Testis (tissue), 3 donors: ENCODE results near the gene FHIT. TPM values are rescaled to one million over a fixed set of nuclear protein-coding genes. Genes with fewer than 3 reads are reported as not detected.

Source experiments
- DNase-seq: peaks from one replicate; pipeline ENCODE4 v3.0.0-alpha.2; 2019
- H3K27ac ChIP-seq, 2 donors: fragments of 200-600 bp; sonication (generic); one replicate each; pipeline ENCODE4 v1.5.1; 2019
- H3K27me3 ChIP-seq: fragments of 200-600 bp; sonication (generic); one replicate; pipeline ENCODE4 v1.5.1; 2019
- H3K36me3 ChIP-seq: fragments of 200-600 bp; sonication (generic); one replicate; pipeline ENCODE4 v1.5.1; 2017; ENCODE audit warnings: low read depth; ENCODE audit errors: missing control alignments
- H3K4me1 ChIP-seq: fragments of 200-600 bp; sonication (generic); one replicate; pipeline ENCODE4 v1.5.1; 2019
- H3K4me3 ChIP-seq, 2 donors: fragments of 200-600 bp; sonication (generic); one replicate each; pipeline ENCODE4 v1.5.1; 2017 to 2019
- H3K9me3 ChIP-seq: fragments of 200-600 bp; sonication (generic); one replicate; pipeline ENCODE4 v1.5.1; 2017
- POLR2A ChIP-seq: fragments of 450-650 bp; IDR thresholded peaks from one replicate; pipeline ENCODE4 v1.6.1; 2017; ENCODE audit warnings: antibody characterized with exemption, mild to moderate bottlenecking, moderate library complexity
- WGBS, 2 donors: methylation state at CpG; one replicate each; pipeline ENCODE4 v1.1.5; 2018; 5-methylcytosine and 5-hydroxymethylcytosine counted together
- intact Hi-C: fragments of 100-400 bp; cut with DNase I; formaldehyde crosslinking; loops from one replicate; pipeline ENCODE4 v1.15.1; 2023; ENCODE audit warnings: low total_unique reads
- polyA plus RNA-seq: library from polyadenylated mRNA; stranded (reverse); fragments of 350-450 nt; fragmentation: Illumina TruSeq; extraction: RNeasy Lipid Tissue Mini Kit (QIAGEN cat#74804); gene quantifications from one replicate; pipeline ENCODE4 v1.2.3, GENCODE V29; 2014; ENCODE audit warnings: low read depth, low replicate concordance; ENCODE audit not compliant: insufficient read depth
- total RNA-seq, 2 donors: library from RNA; depleted of rRNA; stranded (reverse); fragments of >200 nt; gene quantifications; one replicate each; pipeline ENCODE4 v1.2.3, GENCODE V29; 2016
- TF ChIP-seq, protein P1 (sequence below), 3 experiments: fragments of 450-650 bp in 2 of 3; fragments of 200-600 bp in 1 of 3; sonication (generic) in 1 of 3; IDR thresholded peaks; one replicate each; pipeline ENCODE4 v1.5.1; 2016 to 2019; ENCODE audit warnings: antibody characterized with exemption in 3 of 3, mild to moderate bottlenecking in 2 of 3, moderate library complexity in 1 of 3

FHIT gene
- total and polyA plus RNA-seq, 3 donors from 2014 or later: 10.1 to 29.6 (median 15.5) TPM

DNA sequence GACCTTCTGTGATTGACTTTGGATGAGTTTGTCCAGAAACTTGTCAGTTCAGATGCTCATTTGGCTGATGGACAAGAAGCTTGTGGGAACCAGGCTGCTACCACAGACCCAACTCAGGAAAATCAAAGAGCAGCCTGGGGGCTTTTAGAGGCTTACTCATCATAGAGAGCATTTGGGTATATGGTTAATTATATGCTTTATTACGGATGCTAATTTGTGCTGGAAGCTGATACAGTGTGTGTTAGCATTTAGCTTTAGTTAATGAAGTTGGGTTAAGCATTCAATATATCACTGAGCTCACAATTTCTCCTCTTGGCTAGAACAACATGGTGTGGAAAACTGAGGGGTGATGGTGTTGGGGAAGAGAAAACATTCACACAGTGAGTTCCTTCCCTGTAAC lies 1537.2 kb downstream of the FHIT start:
- no peak overlapping the region for H3K27ac ChIP-seq
- no peaks in the 10 kb centered on the region for H3K27me3 ChIP-seq
- no peaks in the 10 kb centered on the region for H3K9me3 ChIP-seq
- TF ChIP-seq POLR2A: no peak
- H3K36me3 ChIP-seq: no peaks in the 10 kb centered on the region
- no peak overlapping the region for H3K4me3 ChIP-seq
- no peak for DNase-seq
- no peaks in the 10 kb centered on the region for H3K4me1 ChIP-seq
- WGBS, 2 donors: 77 to 78% methylated on average over 1 of the region's 1 CpG
- intact Hi-C loops: no loop called here

DNA sequence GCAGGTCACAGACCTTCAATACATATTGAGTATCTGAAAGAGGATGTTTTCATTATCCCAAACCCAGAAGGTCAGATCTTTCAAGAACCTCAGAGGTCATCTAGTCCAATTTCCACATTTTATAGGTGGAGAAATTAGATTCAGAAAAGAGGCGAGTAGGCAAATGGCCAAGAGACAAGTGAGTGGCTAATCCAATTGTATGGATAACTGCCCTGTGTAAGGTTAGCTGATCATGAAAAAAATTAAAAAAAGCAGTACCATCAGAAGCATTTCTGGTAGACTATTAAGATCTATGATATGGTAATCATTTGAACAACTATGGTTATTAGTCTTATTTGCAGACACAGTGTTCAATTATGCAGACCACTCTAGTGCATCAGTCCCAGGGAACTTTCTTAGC lies 1540.7 kb downstream of the FHIT start:
- H3K36me3 ChIP-seq: no peaks in the 10 kb centered on the region
- no peak overlapping the region for H3K27ac ChIP-seq
- intact Hi-C loops: no loop called here
- no peaks in the 10 kb centered on the region for H3K4me1 ChIP-seq
- TF ChIP-seq, protein P1, sequence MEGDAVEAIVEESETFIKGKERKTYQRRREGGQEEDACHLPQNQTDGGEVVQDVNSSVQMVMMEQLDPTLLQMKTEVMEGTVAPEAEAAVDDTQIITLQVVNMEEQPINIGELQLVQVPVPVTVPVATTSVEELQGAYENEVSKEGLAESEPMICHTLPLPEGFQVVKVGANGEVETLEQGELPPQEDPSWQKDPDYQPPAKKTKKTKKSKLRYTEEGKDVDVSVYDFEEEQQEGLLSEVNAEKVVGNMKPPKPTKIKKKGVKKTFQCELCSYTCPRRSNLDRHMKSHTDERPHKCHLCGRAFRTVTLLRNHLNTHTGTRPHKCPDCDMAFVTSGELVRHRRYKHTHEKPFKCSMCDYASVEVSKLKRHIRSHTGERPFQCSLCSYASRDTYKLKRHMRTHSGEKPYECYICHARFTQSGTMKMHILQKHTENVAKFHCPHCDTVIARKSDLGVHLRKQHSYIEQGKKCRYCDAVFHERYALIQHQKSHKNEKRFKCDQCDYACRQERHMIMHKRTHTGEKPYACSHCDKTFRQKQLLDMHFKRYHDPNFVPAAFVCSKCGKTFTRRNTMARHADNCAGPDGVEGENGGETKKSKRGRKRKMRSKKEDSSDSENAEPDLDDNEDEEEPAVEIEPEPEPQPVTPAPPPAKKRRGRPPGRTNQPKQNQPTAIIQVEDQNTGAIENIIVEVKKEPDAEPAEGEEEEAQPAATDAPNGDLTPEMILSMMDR (IDR thresholded peaks at IDR 0.05): no peak
- no peak for TF ChIP-seq POLR2A
- no peak overlapping the region for H3K4me3 ChIP-seq
- DNase-seq: no peak
- H3K9me3 ChIP-seq: no peaks in the 10 kb centered on the region
- 87 to 97% methylated on average over 1 of the region's 1 CpG for WGBS, 2 donors
- H3K27me3 ChIP-seq: no peaks in the 10 kb centered on the region

- H3K27me3 ChIP-seq: no peaks in the 10 kb centered on the region
- H3K9me3 ChIP-seq: no peaks in the 10 kb centered on the region
- no peak overlapping the region for H3K27ac ChIP-seq
- no peaks in the 10 kb centered on the region for H3K36me3 ChIP-seq
- 65 to 66% methylated on average over 5 of the region's 5 CpGs for WGBS, 2 donors
- no peaks in the 10 kb centered on the region for H3K4me1 ChIP-seq
- DNase-seq: peak; percentile 33
- TF ChIP-seq POLR2A: no peak
- TF ChIP-seq, protein P1 (IDR thresholded peaks at IDR 0.05): no peak
- H3K4me3 ChIP-seq: no peak overlapping the region
- intact Hi-C loops: no loop called here
Measured at GRCh38 chr3:59709702-59710553, 1541.3 kb downstream of the FHIT start.

DNA sequence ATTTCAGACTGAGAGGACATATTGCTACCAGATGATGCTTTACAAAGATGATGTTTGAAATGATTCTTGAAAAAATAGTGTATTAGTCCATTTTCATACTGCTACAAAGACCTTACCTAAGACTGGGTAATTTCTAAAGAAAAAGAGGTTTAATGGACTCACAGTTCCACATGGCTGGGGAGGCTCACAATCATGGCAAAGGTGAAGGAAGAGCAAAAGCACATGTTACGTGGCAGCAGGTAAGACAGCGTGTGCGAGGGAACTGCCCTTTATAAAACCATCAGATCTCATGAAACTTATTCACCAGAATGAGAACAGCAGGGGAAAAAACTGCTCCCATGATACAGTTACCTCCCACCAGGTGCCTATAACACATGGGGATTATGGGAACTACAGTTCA lies 1543.0 kb downstream of the FHIT start:
- 97 to 100% methylated on average over 3 of the region's 3 CpGs for WGBS, 2 donors
- Histone ChIP-seq H3K4me1 (no peaks in the 10 kb centered on the region), H3K27ac (no peak overlapping the region), H3K4me3 (no peak overlapping the region), H3K9me3 (no peaks in the 10 kb centered on the region), H3K27me3 (no peaks in the 10 kb centered on the region), H3K36me3 (no peaks in the 10 kb centered on the region)
- no peak for TF ChIP-seq POLR2A
- TF ChIP-seq, protein P1 (IDR thresholded peaks at IDR 0.05): no peak
- no peak for DNase-seq
- intact Hi-C loops: no loop called here

GRCh38 chr3:59704292-59704691 lies 1547.0 kb downstream of the FHIT start:
- no peak overlapping the region for H3K4me3 ChIP-seq
- WGBS, 2 donors: 82 to 93% methylated on average over 4 of the region's 4 CpGs
- no peaks in the 10 kb centered on the region for H3K27me3 ChIP-seq
- TF ChIP-seq, protein P1 (IDR thresholded peaks at IDR 0.05): no peak
- no peak for TF ChIP-seq POLR2A
- H3K9me3 ChIP-seq: no peaks in the 10 kb centered on the region
- H3K4me1 ChIP-seq: no peaks in the 10 kb centered on the region
- no peak for DNase-seq
- H3K27ac ChIP-seq: no peak overlapping the region
- intact Hi-C loops: no loop called here
- no peaks in the 10 kb centered on the region for H3K36me3 ChIP-seq
